SU-DHL-6 (cell line): ENCODE results near the gene UBE2F.

Source experiments
- CTCF ChIP-seq: fragments of 200-600 bp; sonication (generic); IDR thresholded peaks from one replicate; pipeline ENCODE4 v1.5.1; 2017; ENCODE audit warnings: antibody characterized with exemption, mild to moderate bottlenecking, low read length, moderate library complexity; ENCODE audit not compliant: insufficient read depth, poor library complexity, severe bottlenecking
- EZH2phosphoT487 ChIP-seq: fragments of 200-600 bp; sonication (generic), shearing (Covaris generic); conservative IDR thresholded peaks from 2 replicates; pipeline ENCODE4 v1.6.1; 2018; ENCODE audit warnings: mild to moderate bottlenecking, antibody characterized with exemption, low read length, moderate library complexity, mixed read lengths

- TF ChIP-seq CTCF (no peak), EZH2phosphoT487 (no peak)
Measured at GRCh38 chr2:238021327-238021726, 54.5 kb downstream of the UBE2F start.
